ENCODE data around the gene PTGDS. TPM values are rescaled to one million over a fixed set of nuclear protein-coding genes. Genes with fewer than 3 reads are reported as not detected.

PTGDS gene
- total RNA-seq, 1 experiment from 2014 or later = not detected

DNA sequence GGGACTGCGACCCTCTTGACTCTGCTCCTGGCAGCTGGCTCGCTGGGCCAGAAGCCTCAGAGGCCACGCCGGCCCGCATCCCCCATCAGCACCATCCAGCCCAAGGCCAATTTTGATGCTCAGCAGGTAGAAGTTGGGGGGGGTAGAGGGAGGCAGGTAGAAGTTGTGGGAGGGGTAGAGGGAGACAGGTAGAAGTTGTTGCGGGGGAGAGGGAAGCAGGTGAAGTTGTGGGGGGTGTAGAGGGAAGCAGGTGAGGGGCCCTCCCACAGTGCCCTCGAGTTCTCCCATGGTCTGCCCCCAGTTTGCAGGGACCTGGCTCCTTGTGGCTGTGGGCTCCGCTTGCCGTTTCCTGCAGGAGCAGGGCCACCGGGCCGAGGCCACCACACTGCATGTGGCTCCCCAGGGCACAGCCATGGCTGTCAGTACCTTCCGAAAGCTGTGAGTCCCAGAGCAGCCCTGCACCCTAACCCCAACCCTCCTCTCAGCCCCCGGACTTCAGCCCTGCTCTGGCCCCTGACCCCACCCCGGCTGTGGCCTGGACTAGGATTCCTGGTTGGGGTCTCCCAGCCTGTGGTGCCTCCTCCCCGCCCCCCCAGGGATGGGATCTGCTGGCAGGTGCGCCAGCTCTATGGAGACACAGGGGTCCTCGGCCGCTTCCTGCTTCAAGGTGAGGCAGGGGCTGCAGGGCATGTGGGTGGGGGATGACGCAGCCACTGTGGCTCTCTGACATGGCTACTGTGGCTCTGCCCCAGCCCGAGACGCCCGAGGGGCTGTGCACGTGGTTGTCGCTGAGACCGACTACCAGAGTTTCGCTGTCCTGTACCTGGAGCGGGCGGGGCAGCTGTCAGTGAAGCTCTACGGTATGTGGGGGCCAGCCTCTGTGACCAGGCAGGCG is 31.7 kb upstream of the PTGDS start:
- DNase-seq (ENCODE audit: extremely low read depth, low read depth) = no peak

DNA sequence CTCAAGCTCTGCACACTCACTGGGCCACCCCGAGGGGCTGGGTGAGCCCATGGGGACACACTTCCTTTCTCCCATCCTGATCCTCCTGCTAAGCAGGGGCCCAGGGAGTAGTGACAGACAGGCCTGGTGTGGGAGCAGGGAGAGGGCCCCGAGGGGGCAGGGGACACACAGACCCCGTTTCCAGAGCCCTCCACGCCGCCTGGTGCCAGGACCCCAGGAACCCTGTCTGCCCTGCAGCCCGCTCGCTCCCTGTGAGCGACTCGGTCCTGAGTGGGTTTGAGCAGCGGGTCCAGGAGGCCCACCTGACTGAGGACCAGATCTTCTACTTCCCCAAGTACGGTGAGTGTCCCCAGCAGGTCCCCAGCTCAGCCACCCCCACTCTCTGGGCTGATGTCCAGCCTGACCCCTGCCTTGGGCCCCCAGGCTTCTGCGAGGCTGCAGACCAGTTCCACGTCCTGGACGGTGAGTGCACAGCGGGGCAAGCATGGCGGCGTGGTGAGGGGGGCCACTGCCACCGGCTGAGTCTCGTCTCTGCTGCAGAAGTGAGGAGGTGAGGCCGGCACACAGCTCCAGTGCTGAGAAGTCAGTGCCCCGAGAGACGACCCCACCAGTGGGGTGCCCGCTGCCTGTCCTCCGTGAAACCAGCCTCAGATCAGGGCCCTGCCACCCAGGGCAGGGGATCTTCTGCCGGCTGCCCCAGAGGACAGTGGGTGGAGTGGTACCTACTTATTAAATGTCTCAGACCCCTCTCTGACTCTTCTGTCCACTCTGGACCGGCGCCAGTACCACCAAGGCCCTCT is 30.9 kb upstream of the PTGDS start:
- DNase-seq (ENCODE audit: extremely low read depth, low read depth) = no peak

GRCh38 chr9:136947028-136947891 is 30.0 kb upstream of the PTGDS start:
- no peak for DNase-seq (ENCODE audit: extremely low read depth, low read depth)

DNA sequence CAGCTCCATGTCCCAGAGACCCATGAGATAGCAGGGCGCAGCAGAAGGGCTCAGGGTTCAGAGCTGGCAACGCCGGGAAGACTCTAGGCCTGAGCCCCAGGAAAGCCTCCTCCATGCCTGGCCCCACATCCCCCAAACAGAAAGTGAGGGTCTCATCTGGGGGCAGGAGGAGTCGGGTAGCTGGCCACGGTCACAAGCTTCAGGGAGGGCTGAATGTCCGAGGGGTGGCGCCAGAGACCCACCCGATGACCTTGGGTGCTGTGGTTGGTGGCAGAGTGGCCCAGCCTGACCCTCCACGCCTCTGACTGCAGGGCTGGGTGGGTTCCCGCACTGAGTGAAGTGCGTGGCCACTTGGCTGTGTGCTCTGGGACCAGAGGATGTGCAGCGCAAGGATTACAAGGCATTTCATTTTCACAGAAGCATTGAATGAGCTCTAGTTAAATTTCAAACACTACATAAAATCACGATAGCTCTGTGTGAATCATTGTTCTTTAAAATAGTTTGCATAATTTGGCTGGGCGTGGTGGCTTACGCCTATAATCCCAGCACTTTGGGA is 29.3 kb upstream of the PTGDS start:
- peak; percentile 53 for DNase-seq (ENCODE audit: extremely low read depth, low read depth)

- DNase-seq (ENCODE audit: extremely low read depth, low read depth) = no peak
Observed at GRCh38 chr9:136949239-136949816, 28.0 kb upstream of the PTGDS start.

DNA sequence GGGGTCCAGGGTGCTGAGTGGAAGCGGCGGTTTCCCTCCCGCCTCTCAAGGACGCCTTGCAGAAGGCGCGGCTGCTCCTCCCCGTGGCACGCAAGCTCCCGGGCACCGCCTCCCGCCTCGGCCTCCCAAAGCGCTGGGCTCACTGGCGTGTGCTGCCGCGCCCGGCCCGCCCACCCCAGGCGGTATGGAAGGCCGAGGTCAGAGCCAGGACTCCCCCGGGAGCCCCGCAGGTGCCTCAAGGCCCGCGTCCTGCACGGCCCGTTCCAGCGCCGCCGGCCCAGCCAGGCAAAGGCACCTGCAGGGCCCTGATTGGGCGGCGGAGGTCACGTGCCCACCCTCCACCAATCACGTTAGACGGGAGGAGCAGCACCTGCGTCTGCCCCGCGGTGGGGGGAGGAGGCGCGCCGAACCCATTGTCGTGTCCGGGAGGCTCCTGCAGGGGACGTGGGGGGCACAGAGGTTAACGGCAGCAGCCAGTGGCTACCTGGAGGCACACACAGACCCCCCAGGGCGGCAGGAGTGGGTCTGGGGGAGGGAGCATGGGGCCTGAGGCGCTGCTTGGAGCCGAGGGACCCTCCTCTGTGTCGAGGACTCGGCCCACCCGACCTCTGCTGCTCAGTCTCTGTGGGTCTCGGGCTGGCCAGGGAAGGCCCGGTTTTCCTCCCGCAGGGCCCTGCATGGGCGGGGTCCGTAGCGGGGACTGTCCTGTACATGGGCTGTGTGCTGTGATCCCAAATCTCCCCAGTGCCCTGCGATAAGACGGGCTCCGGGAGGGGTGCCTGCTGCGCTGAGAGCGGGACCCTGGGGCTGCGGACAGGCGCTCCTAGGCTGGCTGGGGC is 27.3 kb upstream of the PTGDS start:
- peak; percentile 90 for DNase-seq (ENCODE audit: extremely low read depth, low read depth)

GRCh38 chr9:136950656-136951276 is 26.5 kb upstream of the PTGDS start:
- DNase-seq (ENCODE audit: extremely low read depth, low read depth) = no peak

GRCh38 chr9:136951541-136952320 is 25.6 kb upstream of the PTGDS start, which contains the start of gene LCN12:
Gene LCN12 (plus strand): TSS chr9:136952273. CDS start chr9:136952328, 55 bp downstream.
- no peak for DNase-seq (ENCODE audit: extremely low read depth, low read depth)

DNA sequence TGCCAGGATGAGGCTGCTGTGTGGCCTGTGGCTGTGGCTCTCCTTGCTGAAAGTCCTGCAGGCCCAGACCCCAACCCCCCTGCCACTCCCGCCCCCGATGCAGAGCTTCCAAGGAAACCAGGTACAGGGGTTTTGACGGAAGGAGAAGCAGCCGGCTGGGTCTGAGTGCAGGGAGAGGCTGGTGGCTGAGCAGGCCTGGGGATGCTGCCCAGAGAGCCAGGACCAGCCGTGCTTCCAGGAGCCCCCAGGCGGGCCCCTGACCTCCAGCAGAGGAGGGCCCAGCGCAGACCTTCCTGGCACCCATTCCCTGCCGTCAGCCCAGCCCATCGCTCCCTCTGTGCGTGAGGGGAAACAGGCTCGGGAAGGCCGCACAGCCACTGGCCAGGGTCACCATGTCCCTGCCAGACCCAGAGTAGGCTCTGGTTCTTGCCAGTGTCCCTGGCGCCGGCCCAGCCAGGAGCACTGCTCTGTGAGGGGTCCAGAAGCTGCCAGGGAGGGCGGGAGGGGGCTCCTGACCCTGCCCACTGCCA is 24.9 kb upstream of the PTGDS start:
- DNase-seq (ENCODE audit: extremely low read depth, low read depth) = no peak

DNA sequence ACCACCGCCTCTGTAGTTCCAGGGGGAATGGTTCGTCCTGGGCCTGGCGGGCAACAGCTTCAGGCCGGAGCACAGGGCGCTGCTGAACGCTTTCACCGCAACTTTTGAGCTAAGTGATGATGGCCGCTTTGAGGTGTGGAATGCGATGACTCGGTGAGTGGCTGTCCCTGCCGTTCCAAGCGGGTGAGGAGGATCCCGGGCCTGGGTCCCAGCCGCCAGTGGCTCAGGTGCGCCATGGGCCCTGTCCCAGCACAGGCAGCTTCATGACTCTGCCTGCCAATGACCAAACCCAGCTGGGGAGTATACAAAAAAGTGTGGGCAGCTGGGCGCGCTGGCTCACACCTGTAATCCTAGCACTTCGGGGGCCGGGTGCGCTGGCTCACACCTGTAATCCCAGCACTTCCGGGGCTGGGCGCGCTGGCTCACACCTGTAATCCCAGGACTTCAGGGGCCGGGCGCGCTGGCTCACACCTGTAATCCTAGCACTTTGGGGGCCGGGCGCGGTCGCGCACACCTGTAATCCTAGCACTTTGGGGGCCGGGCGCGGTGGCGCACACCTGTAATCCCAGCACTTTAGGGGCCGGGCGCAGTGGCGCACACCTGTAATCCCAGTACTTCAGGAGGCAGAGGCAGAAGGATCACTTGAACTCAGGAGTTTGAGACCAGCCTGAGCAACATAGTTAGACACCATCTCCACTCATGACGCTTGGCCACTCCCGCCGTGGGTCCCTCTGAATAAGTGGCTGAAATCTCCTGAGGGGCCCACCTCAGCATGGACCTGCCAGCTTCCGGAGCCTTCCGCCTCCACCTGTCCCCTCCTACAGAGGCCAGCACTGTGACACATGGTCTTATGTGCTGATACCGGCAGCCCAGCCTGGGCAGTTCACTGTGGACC is 24.2 kb upstream of the PTGDS start:
- DNase-seq (ENCODE audit: extremely low read depth, low read depth) = no peak

- DNase-seq (ENCODE audit: extremely low read depth, low read depth) = no peak
Observed at GRCh38 chr9:136953771-136954269, 23.5 kb upstream of the PTGDS start.

GRCh38 chr9:136954270-136955083 is 22.8 kb upstream of the PTGDS start:
- no peak for DNase-seq (ENCODE audit: extremely low read depth, low read depth)

- DNase-seq (ENCODE audit: extremely low read depth, low read depth) = no peak
Observed at GRCh38 chr9:136955202-136955942, 21.9 kb upstream of the PTGDS start.

GRCh38 chr9:136955943-136956335 is 21.4 kb upstream of the PTGDS start:
- DNase-seq (ENCODE audit: extremely low read depth, low read depth) = no peak

GRCh38 chr9:136956604-136957003 is 20.7 kb upstream of the PTGDS start:
- DNase-seq (ENCODE audit: extremely low read depth, low read depth) = no peak
